HepG2 (cell line): ENCODE results near the gene CRY1. TPM values are rescaled to one million over a fixed set of nuclear protein-coding genes. Genes with fewer than 3 reads are reported as not detected.

Source experiments
- GABPB1 ChIP-seq: IDR thresholded peaks from 2 replicates; pipeline ENCODE4 v1.6.1; 2016; ENCODE audit warnings: mild to moderate bottlenecking, missing genetic modification reagents, moderate library complexity, missing compliant biosample characterization
- LBX2 ChIP-seq: sonication (generic); formaldehyde crosslinking; IDR thresholded peaks from 2 replicates; pipeline ENCODE4 v1.5.0; 2020; ENCODE audit warnings: missing genetic modification reagents, mild to moderate bottlenecking, borderline replicate concordance
- MNT ChIP-seq: fragments of 450-650 bp; IDR thresholded peaks from 2 replicates; pipeline ENCODE4 v1.6.1; 2016
- NR3C1 ChIP-seq: sonication (generic); formaldehyde crosslinking; IDR thresholded peaks from 2 replicates; pipeline ENCODE4 v1.4.0; 2020; ENCODE audit warnings: missing genetic modification reagents
- PRPF4 ChIP-seq: fragments of 200-400 bp; formaldehyde crosslinking; IDR thresholded peaks from 2 replicates; pipeline ENCODE4 v1.6.1; 2016; ENCODE audit warnings: low read length, low read depth; ENCODE audit not compliant: poor library complexity, severe bottlenecking
- RXRA ChIP-seq: sonication (generic); formaldehyde crosslinking; IDR thresholded peaks from 2 replicates; pipeline ENCODE4 v1.5.1; 2020; ENCODE audit warnings: missing genetic modification reagents
- SOX5 ChIP-seq: IDR thresholded peaks from 2 replicates; pipeline ENCODE4 v1.6.1; 2016; ENCODE audit warnings: borderline replicate concordance
- ZBTB4 ChIP-seq: sonication (generic); formaldehyde crosslinking; IDR thresholded peaks from 2 replicates; pipeline ENCODE4 v1.4.0; 2020; ENCODE audit warnings: missing genetic modification reagents, mild to moderate bottlenecking, borderline replicate concordance
- ZSCAN12 ChIP-seq: sonication (generic); formaldehyde crosslinking; IDR thresholded peaks from 2 replicates; pipeline ENCODE4 v1.9.0; 2021; ENCODE audit warnings: mild to moderate bottlenecking, missing genetic modification reagents
- polyA plus RNA-seq, 8 experiments: library from polyadenylated mRNA; depleted of rRNA in 3 of 8; stranded (reverse) in 7 of 8; unstranded in 1 of 8; fragments of >200 nt; fragmentation: Illumina TruSeq in 4 of 8; extraction: Trizol in 4 of 8; gene quantifications; 2 replicates each; pipeline versions ENCODE4 v1.2.1 to v1.2.3, GENCODE V29; 2011 to 2016; ENCODE audit warnings: low read depth in 4 of 8, missing spikeins in 1 of 8, mixed read lengths in 1 of 8; ENCODE audit not compliant: insufficient read depth in 1 of 8
- total RNA-seq, 5 experiments: library from RNA; depleted of rRNA; stranded (reverse); fragments of >200 nt; fragmentation: Illumina TruSeq; extraction: Trizol; gene quantifications; 2 replicates each; pipeline ENCODE4 v1.2.3, GENCODE V29; 2016; ENCODE audit warnings: low read depth in 1 of 5
- TF ChIP-seq, protein P1 (sequence below): sonication (generic); formaldehyde crosslinking; IDR thresholded peaks from 2 replicates; pipeline ENCODE4 v1.4.0; 2020; ENCODE audit warnings: missing genetic modification reagents
- TF ChIP-seq, protein P2 (sequence below): fragments of 450-650 bp; IDR thresholded peaks from 2 replicates; pipeline ENCODE4 v1.6.1; 2017; ENCODE audit warnings: mild to moderate bottlenecking
- TF ChIP-seq, protein P3 (sequence below): sonication (generic); formaldehyde crosslinking; IDR thresholded peaks from 2 replicates; pipeline ENCODE4 v1.4.0; 2020; ENCODE audit warnings: missing genetic modification reagents, mild to moderate bottlenecking, borderline replicate concordance

The CRY1 gene
- total and polyA plus RNA-seq, 2 of the 13 experiments (the other 11 are each of a cell fraction or from before 2014, with no cell fraction given), result 11.4 to 13.9 TPM

DNA sequence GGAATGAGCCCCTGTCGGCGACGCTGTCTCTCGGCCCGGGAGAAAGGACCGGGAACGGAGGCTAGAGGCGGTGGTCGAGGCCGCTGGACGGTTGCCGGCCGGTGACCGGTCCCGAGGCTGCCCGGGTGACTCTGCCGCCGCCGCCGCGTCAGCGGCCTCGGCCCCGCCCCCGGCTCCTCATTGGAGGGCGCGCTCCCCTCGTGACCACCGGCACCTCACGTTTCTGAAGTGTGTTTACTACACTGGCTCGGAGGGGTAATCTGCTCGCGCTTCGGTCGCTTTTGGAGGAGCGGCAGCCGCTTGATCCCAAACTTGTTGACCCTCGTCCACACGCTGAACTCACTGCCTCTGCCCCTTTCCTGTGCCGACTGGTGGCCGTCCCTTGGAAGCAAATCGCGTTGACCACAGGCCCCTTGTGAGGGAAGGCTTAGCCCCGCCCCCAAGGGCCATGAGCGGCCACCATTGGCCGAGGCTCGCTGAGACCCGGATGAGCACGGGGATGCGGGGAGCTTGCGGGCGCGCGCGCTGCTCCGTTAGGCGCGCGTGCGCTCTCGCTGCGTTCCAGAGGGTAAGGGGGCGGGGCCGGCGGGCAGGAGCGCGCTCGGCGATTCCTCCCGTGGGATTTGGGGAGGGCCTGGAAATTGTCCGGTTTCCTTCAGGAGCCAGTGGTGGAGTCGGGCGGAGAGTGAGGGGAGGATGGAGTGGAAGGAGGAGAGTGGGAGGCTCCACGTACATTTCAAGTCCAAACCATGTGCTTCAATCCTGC is at the start of gene CRY1 (continued):
- TF ChIP-seq ZBTB4 (CRISPR knock-in tag), result no peak
- no peak for TF ChIP-seq PRPF4
- TF ChIP-seq NR3C1 (CRISPR knock-in tag), result no peak
- TF ChIP-seq GABPB1 (CRISPR knock-in tag), result peak; percentile 64; the same call in 1 of the 2 replicates
- no peak for TF ChIP-seq LBX2 (CRISPR knock-in tag)
- peak; percentile 79 for TF ChIP-seq MNT
- TF ChIP-seq, protein P1, sequence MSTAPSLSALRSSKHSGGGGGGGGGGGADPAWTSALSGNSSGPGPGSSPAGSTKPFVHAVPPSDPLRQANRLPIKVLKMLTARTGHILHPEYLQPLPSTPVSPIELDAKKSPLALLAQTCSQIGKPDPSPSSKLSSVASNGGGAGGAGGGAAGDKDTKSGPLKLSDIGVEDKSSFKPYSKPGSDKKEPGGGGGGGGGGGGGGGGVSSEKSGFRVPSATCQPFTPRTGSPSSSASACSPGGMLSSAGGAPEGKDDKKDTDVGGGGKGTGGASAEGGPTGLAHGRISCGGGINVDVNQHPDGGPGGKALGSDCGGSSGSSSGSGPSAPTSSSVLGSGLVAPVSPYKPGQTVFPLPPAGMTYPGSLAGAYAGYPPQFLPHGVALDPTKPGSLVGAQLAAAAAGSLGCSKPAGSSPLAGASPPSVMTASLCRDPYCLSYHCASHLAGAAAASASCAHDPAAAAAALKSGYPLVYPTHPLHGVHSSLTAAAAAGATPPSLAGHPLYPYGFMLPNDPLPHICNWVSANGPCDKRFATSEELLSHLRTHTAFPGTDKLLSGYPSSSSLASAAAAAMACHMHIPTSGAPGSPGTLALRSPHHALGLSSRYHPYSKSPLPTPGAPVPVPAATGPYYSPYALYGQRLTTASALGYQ (CRISPR knock-in tag), result no peak
- 0 out of 2 replicates have a peak, but pooled peaks have one; percentile 30 for TF ChIP-seq SOX5 (CRISPR knock-in tag)
- no peak for TF ChIP-seq ZSCAN12 (CRISPR knock-in tag)
- TF ChIP-seq, protein P2, sequence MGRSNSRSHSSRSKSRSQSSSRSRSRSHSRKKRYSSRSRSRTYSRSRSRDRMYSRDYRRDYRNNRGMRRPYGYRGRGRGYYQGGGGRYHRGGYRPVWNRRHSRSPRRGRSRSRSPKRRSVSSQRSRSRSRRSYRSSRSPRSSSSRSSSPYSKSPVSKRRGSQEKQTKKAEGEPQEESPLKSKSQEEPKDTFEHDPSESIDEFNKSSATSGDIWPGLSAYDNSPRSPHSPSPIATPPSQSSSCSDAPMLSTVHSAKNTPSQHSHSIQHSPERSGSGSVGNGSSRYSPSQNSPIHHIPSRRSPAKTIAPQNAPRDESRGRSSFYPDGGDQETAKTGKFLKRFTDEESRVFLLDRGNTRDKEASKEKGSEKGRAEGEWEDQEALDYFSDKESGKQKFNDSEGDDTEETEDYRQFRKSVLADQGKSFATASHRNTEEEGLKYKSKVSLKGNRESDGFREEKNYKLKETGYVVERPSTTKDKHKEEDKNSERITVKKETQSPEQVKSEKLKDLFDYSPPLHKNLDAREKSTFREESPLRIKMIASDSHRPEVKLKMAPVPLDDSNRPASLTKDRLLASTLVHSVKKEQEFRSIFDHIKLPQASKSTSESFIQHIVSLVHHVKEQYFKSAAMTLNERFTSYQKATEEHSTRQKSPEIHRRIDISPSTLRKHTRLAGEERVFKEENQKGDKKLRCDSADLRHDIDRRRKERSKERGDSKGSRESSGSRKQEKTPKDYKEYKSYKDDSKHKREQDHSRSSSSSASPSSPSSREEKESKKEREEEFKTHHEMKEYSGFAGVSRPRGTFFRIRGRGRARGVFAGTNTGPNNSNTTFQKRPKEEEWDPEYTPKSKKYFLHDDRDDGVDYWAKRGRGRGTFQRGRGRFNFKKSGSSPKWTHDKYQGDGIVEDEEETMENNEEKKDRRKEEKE, result no peak
- TF ChIP-seq, protein P3, sequence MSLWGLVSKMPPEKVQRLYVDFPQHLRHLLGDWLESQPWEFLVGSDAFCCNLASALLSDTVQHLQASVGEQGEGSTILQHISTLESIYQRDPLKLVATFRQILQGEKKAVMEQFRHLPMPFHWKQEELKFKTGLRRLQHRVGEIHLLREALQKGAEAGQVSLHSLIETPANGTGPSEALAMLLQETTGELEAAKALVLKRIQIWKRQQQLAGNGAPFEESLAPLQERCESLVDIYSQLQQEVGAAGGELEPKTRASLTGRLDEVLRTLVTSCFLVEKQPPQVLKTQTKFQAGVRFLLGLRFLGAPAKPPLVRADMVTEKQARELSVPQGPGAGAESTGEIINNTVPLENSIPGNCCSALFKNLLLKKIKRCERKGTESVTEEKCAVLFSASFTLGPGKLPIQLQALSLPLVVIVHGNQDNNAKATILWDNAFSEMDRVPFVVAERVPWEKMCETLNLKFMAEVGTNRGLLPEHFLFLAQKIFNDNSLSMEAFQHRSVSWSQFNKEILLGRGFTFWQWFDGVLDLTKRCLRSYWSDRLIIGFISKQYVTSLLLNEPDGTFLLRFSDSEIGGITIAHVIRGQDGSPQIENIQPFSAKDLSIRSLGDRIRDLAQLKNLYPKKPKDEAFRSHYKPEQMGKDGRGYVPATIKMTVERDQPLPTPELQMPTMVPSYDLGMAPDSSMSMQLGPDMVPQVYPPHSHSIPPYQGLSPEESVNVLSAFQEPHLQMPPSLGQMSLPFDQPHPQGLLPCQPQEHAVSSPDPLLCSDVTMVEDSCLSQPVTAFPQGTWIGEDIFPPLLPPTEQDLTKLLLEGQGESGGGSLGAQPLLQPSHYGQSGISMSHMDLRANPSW (CRISPR knock-in tag), result no peak
- TF ChIP-seq RXRA (CRISPR knock-in tag), result 0 out of 2 replicates have a peak, but pooled peaks have one; percentile 34
